ENCODE results near the gene CHD9. TPM values are rescaled to one million over a fixed set of nuclear protein-coding genes. Genes with fewer than 3 reads are reported as not detected.

Gene CHD9
- total and polyA plus RNA-seq, 4 donors: 6.2 to 46.6 (median 32.5) TPM

- TF ChIP-seq GABPA (IDR thresholded peaks at IDR 0.05 in 1 of 2, conservative IDR thresholded peaks at IDR 0.05 in 1 of 2) (no peak), YY1 (IDR thresholded peaks at IDR 0.05) (no peak), NR2F2 (IDR thresholded peaks at IDR 0.05) (no peak), RXRA (IDR thresholded peaks at IDR 0.05) (no peak)
Observed at GRCh38 chr16:53358884-53359283, 304.1 kb downstream of the CHD9 start (continued).

- Histone ChIP-seq H3K27ac (ENCODE audit: low read depth in 1 of 2, low read length in 2 of 2) (no peak overlapping the region), H3K27me3 (ENCODE audit: control insufficient read depth in 4 of 4, insufficient read depth in 4 of 4, low read length in 3 of 4) (peaks cover 0 to 5% (median 3%) of the 10 kb centered on the region in 4 donors), H3K4me1 (ENCODE audit: control insufficient read depth in 4 of 4, insufficient read depth in 4 of 4, low read length in 3 of 4) (peaks cover 0 to 5% (median 2%) of the 10 kb centered on the region in 4 donors), H3K9ac (ENCODE audit: low read depth in 1 of 2, low read length in 2 of 2) (no peak overlapping the region), H3K9me3 (ENCODE audit: control insufficient read depth in 4 of 4, low read length in 3 of 4) (no peaks in the 10 kb centered on the region), H3K36me3 (ENCODE audit: control insufficient read depth in 4 of 4, insufficient read depth in 3 of 4, low read depth in 1 of 4, low read length in 3 of 4) (no peaks in the 10 kb centered on the region), H3K4me3 (ENCODE audit: low read depth in 1 of 3, low read length in 3 of 3) (no peak overlapping the region)
- TF ChIP-seq, protein P1, sequence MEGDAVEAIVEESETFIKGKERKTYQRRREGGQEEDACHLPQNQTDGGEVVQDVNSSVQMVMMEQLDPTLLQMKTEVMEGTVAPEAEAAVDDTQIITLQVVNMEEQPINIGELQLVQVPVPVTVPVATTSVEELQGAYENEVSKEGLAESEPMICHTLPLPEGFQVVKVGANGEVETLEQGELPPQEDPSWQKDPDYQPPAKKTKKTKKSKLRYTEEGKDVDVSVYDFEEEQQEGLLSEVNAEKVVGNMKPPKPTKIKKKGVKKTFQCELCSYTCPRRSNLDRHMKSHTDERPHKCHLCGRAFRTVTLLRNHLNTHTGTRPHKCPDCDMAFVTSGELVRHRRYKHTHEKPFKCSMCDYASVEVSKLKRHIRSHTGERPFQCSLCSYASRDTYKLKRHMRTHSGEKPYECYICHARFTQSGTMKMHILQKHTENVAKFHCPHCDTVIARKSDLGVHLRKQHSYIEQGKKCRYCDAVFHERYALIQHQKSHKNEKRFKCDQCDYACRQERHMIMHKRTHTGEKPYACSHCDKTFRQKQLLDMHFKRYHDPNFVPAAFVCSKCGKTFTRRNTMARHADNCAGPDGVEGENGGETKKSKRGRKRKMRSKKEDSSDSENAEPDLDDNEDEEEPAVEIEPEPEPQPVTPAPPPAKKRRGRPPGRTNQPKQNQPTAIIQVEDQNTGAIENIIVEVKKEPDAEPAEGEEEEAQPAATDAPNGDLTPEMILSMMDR (IDR thresholded peaks at IDR 0.05; ENCODE audit: low read depth, low read length, missing input control): no peak
- TF ChIP-seq NR2F2 (IDR thresholded peaks at IDR 0.05): no peak
- 45% methylated on average over 1 of the region's 1 CpG for WGBS
- no peak for DNase-seq (ENCODE audit: low spot score)
Observed at GRCh38 chr16:53369921-53370320, 315.1 kb downstream of the CHD9 start.

GRCh38 chr16:53370827-53371226 lies 316.0 kb downstream of the CHD9 start:
- Histone ChIP-seq H3K9me3 (ENCODE audit: control insufficient read depth in 4 of 4, low read length in 3 of 4) (no peaks in the 10 kb centered on the region), H3K4me1 (ENCODE audit: control insufficient read depth in 4 of 4, insufficient read depth in 4 of 4, low read length in 3 of 4) (peaks cover 0 to 5% (median 2%) of the 10 kb centered on the region in 4 donors), H3K36me3 (ENCODE audit: control insufficient read depth in 4 of 4, insufficient read depth in 3 of 4, low read depth in 1 of 4, low read length in 3 of 4) (no peaks in the 10 kb centered on the region), H3K4me3 (ENCODE audit: low read depth in 1 of 3, low read length in 3 of 3) (no peak overlapping the region), H3K9ac (ENCODE audit: low read depth in 1 of 2, low read length in 2 of 2) (no peak overlapping the region), H3K27ac (ENCODE audit: low read depth in 1 of 2, low read length in 2 of 2) (no peak overlapping the region), H3K27me3 (ENCODE audit: control insufficient read depth in 4 of 4, insufficient read depth in 4 of 4, low read length in 3 of 4) (peaks cover 0 to 5% (median 3%) of the 10 kb centered on the region in 4 donors)
- TF ChIP-seq REST (IDR thresholded peaks at IDR 0.05) (no peak), GABPA (IDR thresholded peaks at IDR 0.05 in 1 of 2, conservative IDR thresholded peaks at IDR 0.05 in 1 of 2) (no peak), YY1 (IDR thresholded peaks at IDR 0.05) (no peak), EGR1 (IDR thresholded peaks at IDR 0.05; ENCODE audit: low read depth in 2 of 2) (no peak), FOXA1 (IDR thresholded peaks at IDR 0.05) (no peak), ATF3 (IDR thresholded peaks at IDR 0.05) (no peak), RAD21 (IDR thresholded peaks at IDR 0.05) (no peak), TAF1 (conservative IDR thresholded peaks at IDR 0.05) (no peak)
- TF ChIP-seq, protein P2, sequence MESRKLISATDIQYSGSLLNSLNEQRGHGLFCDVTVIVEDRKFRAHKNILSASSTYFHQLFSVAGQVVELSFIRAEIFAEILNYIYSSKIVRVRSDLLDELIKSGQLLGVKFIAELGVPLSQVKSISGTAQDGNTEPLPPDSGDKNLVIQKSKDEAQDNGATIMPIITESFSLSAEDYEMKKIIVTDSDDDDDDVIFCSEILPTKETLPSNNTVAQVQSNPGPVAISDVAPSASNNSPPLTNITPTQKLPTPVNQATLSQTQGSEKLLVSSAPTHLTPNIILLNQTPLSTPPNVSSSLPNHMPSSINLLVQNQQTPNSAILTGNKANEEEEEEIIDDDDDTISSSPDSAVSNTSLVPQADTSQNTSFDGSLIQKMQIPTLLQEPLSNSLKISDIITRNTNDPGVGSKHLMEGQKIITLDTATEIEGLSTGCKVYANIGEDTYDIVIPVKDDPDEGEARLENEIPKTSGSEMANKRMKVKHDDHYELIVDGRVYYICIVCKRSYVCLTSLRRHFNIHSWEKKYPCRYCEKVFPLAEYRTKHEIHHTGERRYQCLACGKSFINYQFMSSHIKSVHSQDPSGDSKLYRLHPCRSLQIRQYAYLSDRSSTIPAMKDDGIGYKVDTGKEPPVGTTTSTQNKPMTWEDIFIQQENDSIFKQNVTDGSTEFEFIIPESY (IDR thresholded peaks at IDR 0.05): no peak
- no peak for DNase-seq (ENCODE audit: low spot score)

All from liver (tissue), 9 donors.